GM12872 (cell line): Measurements from ENCODE around the gene ARTN.

Source experiments
- CTCF ChIP-seq: IDR thresholded peaks from 3 replicates; pipeline ENCODE4 v1.5.1; 2011; ENCODE audit warnings: low read depth, mild to moderate bottlenecking, low read length, moderate library complexity; ENCODE audit not compliant: insufficient read depth

The ARTN gene

GRCh38 chr1:43952731-43953346 is 19.2 kb downstream of the ARTN start:
- no peak for TF ChIP-seq CTCF

- no peak for TF ChIP-seq CTCF
Observed at GRCh38 chr1:43953361-43953760, 19.8 kb downstream of the ARTN start.

GRCh38 chr1:43954036-43954435 is 20.4 kb downstream of the ARTN start:
- no peak for TF ChIP-seq CTCF

GRCh38 chr1:43956234-43956633 is 22.6 kb downstream of the ARTN start:
- no peak for TF ChIP-seq CTCF

- no peak for TF ChIP-seq CTCF
Observed at GRCh38 chr1:43957407-43958040, 23.9 kb downstream of the ARTN start.

- TF ChIP-seq CTCF: no peak
Observed at GRCh38 chr1:43958351-43959255, 25.0 kb downstream of the ARTN start.

- no peak for TF ChIP-seq CTCF
Observed at GRCh38 chr1:43960798-43961197, 27.2 kb downstream of the ARTN start.
